ENCODE data around the gene CDH4. TPM values are rescaled to one million over a fixed set of nuclear protein-coding genes. Genes with fewer than 3 reads are reported as not detected.

Gene CDH4
- total RNA-seq, 1 donor from 2014 or later, result not detected

- TF ChIP-seq CTCF (IDR thresholded peaks at IDR 0.05), result no peak
- Mint-ChIP-seq H3K36me3 (ENCODE audit: low read depth) (no peaks in the 10 kb centered on the region), H3K27me3 (no peaks in the 10 kb centered on the region), H3K9me3 (no peaks in the 10 kb centered on the region), H3K4me1 (no peaks in the 10 kb centered on the region), H3K4me3 (no peak overlapping the region), H3K27ac (no peak overlapping the region)
- CTCF ChIA-PET, result no interaction called here
- no peak for DNase-seq
- no peak for ATAC-seq (ENCODE audit: low read depth)
- POLR2A ChIA-PET, result no interaction called here
- intact Hi-C loops (cut with micrococcal nuclease), result no loop called here
These were observed 487.7 kb downstream of the CDH4 start for GRCh38 chr20:61739832-61740118.

- TF ChIP-seq CTCF (IDR thresholded peaks at IDR 0.05), result no peak
- intact Hi-C loops (cut with micrococcal nuclease), result no loop called here
- ChIA-PET POLR2A (no interaction called here), CTCF (no interaction called here)
- ATAC-seq (ENCODE audit: low read depth), result no peak
- Mint-ChIP-seq H3K27me3 (no peaks in the 10 kb centered on the region), H3K4me1 (no peaks in the 10 kb centered on the region), H3K4me3 (no peak overlapping the region), H3K36me3 (ENCODE audit: low read depth) (no peaks in the 10 kb centered on the region), H3K27ac (no peak overlapping the region), H3K9me3 (no peaks in the 10 kb centered on the region)
- DNase-seq, result no peak
These were observed 490.2 kb downstream of the CDH4 start for GRCh38 chr20:61742097-61742825.

- CTCF ChIA-PET, result no interaction called here
- intact Hi-C loops (cut with micrococcal nuclease), result no loop called here
These were observed 491.5 kb downstream of the CDH4 start for GRCh38 chr20:61743606-61744005.

GRCh38 chr20:61744691-61745396 is 492.8 kb downstream of the CDH4 start:
- TF ChIP-seq CTCF (IDR thresholded peaks at IDR 0.05), result no peak
- POLR2A ChIA-PET, result no interaction called here
- Mint-ChIP-seq H3K36me3 (ENCODE audit: low read depth) (no peaks in the 10 kb centered on the region), H3K27me3 (no peaks in the 10 kb centered on the region), H3K4me3 (no peak overlapping the region), H3K9me3 (peaks cover under 1% of the 10 kb centered on the region), H3K27ac (no peak overlapping the region), H3K4me1 (no peaks in the 10 kb centered on the region)
- intact Hi-C loops (cut with micrococcal nuclease), result no loop called here
- no peak for DNase-seq
- CTCF ChIA-PET, result no interaction called here
- ATAC-seq (ENCODE audit: low read depth), result no peak

More at GRCh38 chr20:61743606-61744005, 491.5 kb downstream of the CDH4 start:
- ATAC-seq (ENCODE audit: low read depth) (no peak), DNase-seq (no peak)
- no peaks in the 10 kb centered on the region for H3K9me3 Mint-ChIP-seq
- H3K4me1 Mint-ChIP-seq, result no peaks in the 10 kb centered on the region
- TF ChIP-seq CTCF (IDR thresholded peaks at IDR 0.05), result no peak
- no peaks in the 10 kb centered on the region for H3K36me3 Mint-ChIP-seq (ENCODE audit: low read depth)
- POLR2A ChIA-PET, result no interaction called here
- no peaks in the 10 kb centered on the region for H3K27me3 Mint-ChIP-seq
- H3K4me3 Mint-ChIP-seq, result no peak overlapping the region
- H3K27ac Mint-ChIP-seq, result no peak overlapping the region

- Mint-ChIP-seq H3K36me3 (ENCODE audit: low read depth) (no peaks in the 10 kb centered on the region), H3K27me3 (no peaks in the 10 kb centered on the region), H3K4me1 (no peaks in the 10 kb centered on the region), H3K4me3 (no peak overlapping the region), H3K9me3 (peaks cover 5% of the 10 kb centered on the region), H3K27ac (no peak overlapping the region)
- ChIA-PET POLR2A (no interaction called here), CTCF (no interaction called here)
- no peak for TF ChIP-seq CTCF (IDR thresholded peaks at IDR 0.05)
- intact Hi-C loops (cut with micrococcal nuclease), result no loop called here
- no peak for DNase-seq
- ATAC-seq (ENCODE audit: low read depth), result no peak
These were observed 493.5 kb downstream of the CDH4 start for GRCh38 chr20:61745397-61746146.

All from activated B cell treated with CpG ODN at 0.5 μM for 24 hours (primary cell).